ENCODE results near the gene PDZRN3.

- TF ChIP-seq POLR2A (IDR thresholded peaks at IDR 0.05) (no peak), CTCF (IDR thresholded peaks at IDR 0.05) (no peak), POLR2AphosphoS5 (IDR thresholded peaks at IDR 0.05) (no peak), EP300 (IDR thresholded peaks at IDR 0.05) (no peak)
These were observed 243.8 kb downstream of the PDZRN3 start for GRCh38 chr3:73380735-73381532.
